HepG2 (cell line): Measurements from ENCODE around the gene USP40. TPM values are rescaled to one million over a fixed set of nuclear protein-coding genes. Genes with fewer than 3 reads are reported as not detected.

Experiments used
- ATAC-seq: fragments of 200-7000 bp; cut with Tn5 transposase; 3 replicates; pipeline ENCODE4 v1.9.1; 2020; ENCODE audit warnings: mild to moderate bottlenecking, moderate library complexity
- BruUV-seq: library from RNA; stranded (reverse); fragments of 400-500 nt; replicated peaks from 2 replicates; lab custom pipeline; 2021; lab: Mats Ljungman, UMichigan
- CTCF ChIA-PET: fragments of 300-600 bp; formaldehyde crosslinking; extraction: SDS; loops from one replicate; lab custom pipeline; 2021; ENCODE audit warnings: low total read pairs, inconsistent platforms, low intra/inter-chr PET ratio; lab: Yijun Ruan, JAX
- POLR2A ChIA-PET: fragments of 350-600 bp; sonication (Branson Sonifier 250); formaldehyde crosslinking; loops from one replicate; lab custom pipeline; 2020; ENCODE audit warnings: antibody characterized with exemption, inconsistent platforms; lab: Yijun Ruan, JAX
- DNase-seq: peaks from one replicate; pipeline ENCODE4 v3.0.0-alpha.2; 2015; ENCODE audit warnings: low spot score
- FAIRE-seq: peaks from 3 replicates; lab custom pipeline; 2011; peaks lifted over from hg19 to GRCh38; lab: Jason Lieb, UNC
- H2AFZ ChIP-seq: one replicate; pipeline ENCODE4 v1.6.1; 2011; ENCODE audit warnings: low read length, inconsistent platforms
- H3K27ac ChIP-seq: fragments of 300-600 bp; 3 replicates; pipeline ENCODE4 v1.8.0; 2011; ENCODE audit warnings: mixed run types, mild to moderate bottlenecking, mixed read lengths, low read length, inconsistent platforms; ENCODE audit not compliant: insufficient read depth; ENCODE audit errors: extremely low read length
- H3K27me3 ChIP-seq, 2 experiments: fragments of 200-600 bp in 1 of 2; 2 replicates in 1 of 2; 3 replicates in 1 of 2; pipeline versions ENCODE4 v1.6.0 to v1.8.0; 2011; ENCODE audit warnings: low read length in 2 of 2, mild to moderate bottlenecking in 2 of 2, moderate library complexity in 2 of 2, inconsistent platforms in 1 of 2; ENCODE audit not compliant: insufficient read depth in 2 of 2, control insufficient read depth in 1 of 2
- H3K36me3 ChIP-seq, 2 experiments: fragments of 200-600 bp in 1 of 2; replicated peaks in 1 of 2; 2 replicates in 1 of 2; 3 replicates in 1 of 2; pipeline versions ENCODE4 v1.5.1 to v1.8.0; 2011; ENCODE audit warnings: low read length in 2 of 2, inconsistent platforms in 1 of 2; ENCODE audit not compliant: insufficient read depth in 2 of 2, control insufficient read depth in 1 of 2
- H3K4me1 ChIP-seq: 2 replicates; pipeline ENCODE4 v1.5.1; 2012; ENCODE audit warnings: low read length, inconsistent platforms; ENCODE audit not compliant: insufficient read depth
- H3K4me2 ChIP-seq: 2 replicates; pipeline ENCODE4 v1.6.0; 2011; ENCODE audit warnings: low read depth, low read length, inconsistent platforms
- H3K4me3 ChIP-seq, 3 experiments: fragments of 200-600 bp in 1 of 3; sonication (generic), shearing (Covaris generic) in 1 of 3; replicated peaks in 1 of 3; 2 replicates each; pipeline ENCODE4 v1.5.1; 2011 to 2016; ENCODE audit warnings: low read length in 3 of 3, inconsistent platforms in 2 of 3, low read depth in 2 of 3, mild to moderate bottlenecking in 2 of 3, control low read depth in 1 of 3, mixed read lengths in 1 of 3; ENCODE audit not compliant: insufficient read depth in 1 of 3
- H3K79me2 ChIP-seq: one replicate; pipeline ENCODE4 v1.6.1; 2011; ENCODE audit warnings: low read length, inconsistent platforms; ENCODE audit not compliant: insufficient read depth
- H3K9ac ChIP-seq: 2 replicates; pipeline ENCODE4 v1.6.0; 2011; ENCODE audit warnings: mild to moderate bottlenecking, low read depth, low read length, inconsistent platforms; ENCODE audit not compliant: insufficient read depth
- H3K9me3 ChIP-seq: 2 replicates; pipeline ENCODE4 v1.5.1; 2012; ENCODE audit warnings: mild to moderate bottlenecking, low read length
- H4K20me1 ChIP-seq: 2 replicates; pipeline ENCODE4 v1.6.0; 2011; ENCODE audit warnings: inconsistent platforms, mild to moderate bottlenecking, low read length, moderate library complexity; ENCODE audit not compliant: insufficient read depth
- EP300 ChIP-seq, 3 experiments: sonication (generic) in 1 of 3; formaldehyde crosslinking in 1 of 3; IDR thresholded peaks; 2 replicates each; pipeline versions ENCODE4 v1.5.1 to v1.6.1; 2011 to 2020; ENCODE audit warnings: low read depth in 2 of 3, low read length in 2 of 3, borderline replicate concordance in 1 of 3, improper control_type of control experiment in 1 of 3, mild to moderate bottlenecking in 1 of 3, missing genetic modification reagents in 1 of 3, moderate library complexity in 1 of 3
- FOSL1 ChIP-seq: sonication (generic); formaldehyde crosslinking; IDR thresholded peaks from 2 replicates; pipeline ENCODE4 v1.9.0; 2021; ENCODE audit warnings: missing genetic modification reagents, borderline replicate concordance
- NCOR1 ChIP-seq: fragments of 200-600 bp; sonication (generic); IDR thresholded peaks from 2 replicates; pipeline ENCODE4 v1.7.0; 2017; ENCODE audit warnings: antibody characterized with exemption, low read length, borderline replicate concordance
- NR2F6 ChIP-seq, 2 experiments: IDR thresholded peaks; 2 replicates each; pipeline ENCODE4 v1.6.1; 2016; ENCODE audit warnings: antibody characterized with exemption in 1 of 2, mild to moderate bottlenecking in 1 of 2
- PCBP1 ChIP-seq: fragments of 200-400 bp; formaldehyde crosslinking; IDR thresholded peaks from 2 replicates; pipeline ENCODE4 v1.6.1; 2017; ENCODE audit warnings: mild to moderate bottlenecking, low read depth, low read length, borderline replicate concordance
- RARA ChIP-seq: IDR thresholded peaks from 2 replicates; pipeline ENCODE4 v1.6.1; 2016; ENCODE audit warnings: missing genetic modification reagents, missing compliant biosample characterization
- THAP11 ChIP-seq: IDR thresholded peaks from 2 replicates; pipeline ENCODE4 v1.6.1; 2016; ENCODE audit warnings: missing biosample characterization, missing genetic modification reagents
- U2AF2 ChIP-seq: fragments of 200-400 bp; formaldehyde crosslinking; IDR thresholded peaks from 2 replicates; pipeline ENCODE4 v1.6.1; 2017; ENCODE audit warnings: low read depth, mild to moderate bottlenecking, low read length
- ZNF546 ChIP-seq: sonication (generic); formaldehyde crosslinking; conservative IDR thresholded peaks from 2 replicates; pipeline ENCODE4 v1.8.1; 2023; ENCODE audit warnings: mild to moderate bottlenecking, missing genetic modification reagents
- WGBS: methylation state at CpG from one replicate; pipeline ENCODE4 v1.1.6; 2017; ENCODE audit warnings: low lambda C conversion rate; 5-methylcytosine and 5-hydroxymethylcytosine counted together
- in situ Hi-C: cut with HindIII; loops from 2 replicates; pipeline ENCODE4 v1.10.0; 2017; ENCODE audit warnings: low pct_unique_long_range_greater_than_20kb; ENCODE audit not compliant: extremely low pct_ligation_motif_present
- intact Hi-C: fragments of 100-400 bp; cut with micrococcal nuclease; formaldehyde crosslinking; loops from one replicate; pipeline ENCODE4 v1.10.0; 2022; ENCODE audit not compliant: unreplicated experiment
- polyA plus RNA-seq, 8 experiments: library from polyadenylated mRNA; depleted of rRNA in 3 of 8; stranded (reverse) in 7 of 8; unstranded in 1 of 8; fragments of >200 nt; fragmentation: Illumina TruSeq in 4 of 8; extraction: Trizol in 4 of 8; gene quantifications; 2 replicates each; pipeline versions ENCODE4 v1.2.1 to v1.2.3, GENCODE V29; 2011 to 2016; ENCODE audit warnings: low read depth in 4 of 8, missing spikeins in 1 of 8, mixed read lengths in 1 of 8; ENCODE audit not compliant: insufficient read depth in 1 of 8
- total RNA-seq, 5 experiments: library from RNA; depleted of rRNA; stranded (reverse); fragments of >200 nt; fragmentation: Illumina TruSeq; extraction: Trizol; gene quantifications; 2 replicates each; pipeline ENCODE4 v1.2.3, GENCODE V29; 2016; ENCODE audit warnings: low read depth in 1 of 5
- TF ChIP-seq, protein P1 (sequence below): sonication (generic); formaldehyde crosslinking; IDR thresholded peaks from 2 replicates; pipeline ENCODE4 v1.4.0; 2020; ENCODE audit warnings: missing genetic modification reagents, borderline replicate concordance

Gene USP40
- total and polyA plus RNA-seq, 2 of the 13 experiments (the other 11 are each of a cell fraction or from before 2014, with no cell fraction given): 41.0 to 46.3 TPM

- TF ChIP-seq PCBP1 (no peak), ZNF546 (CRISPR knock-in tag) (no peak), NCOR1 (no peak), THAP11 (CRISPR knock-in tag) (no peak)
- TF ChIP-seq, protein P1, sequence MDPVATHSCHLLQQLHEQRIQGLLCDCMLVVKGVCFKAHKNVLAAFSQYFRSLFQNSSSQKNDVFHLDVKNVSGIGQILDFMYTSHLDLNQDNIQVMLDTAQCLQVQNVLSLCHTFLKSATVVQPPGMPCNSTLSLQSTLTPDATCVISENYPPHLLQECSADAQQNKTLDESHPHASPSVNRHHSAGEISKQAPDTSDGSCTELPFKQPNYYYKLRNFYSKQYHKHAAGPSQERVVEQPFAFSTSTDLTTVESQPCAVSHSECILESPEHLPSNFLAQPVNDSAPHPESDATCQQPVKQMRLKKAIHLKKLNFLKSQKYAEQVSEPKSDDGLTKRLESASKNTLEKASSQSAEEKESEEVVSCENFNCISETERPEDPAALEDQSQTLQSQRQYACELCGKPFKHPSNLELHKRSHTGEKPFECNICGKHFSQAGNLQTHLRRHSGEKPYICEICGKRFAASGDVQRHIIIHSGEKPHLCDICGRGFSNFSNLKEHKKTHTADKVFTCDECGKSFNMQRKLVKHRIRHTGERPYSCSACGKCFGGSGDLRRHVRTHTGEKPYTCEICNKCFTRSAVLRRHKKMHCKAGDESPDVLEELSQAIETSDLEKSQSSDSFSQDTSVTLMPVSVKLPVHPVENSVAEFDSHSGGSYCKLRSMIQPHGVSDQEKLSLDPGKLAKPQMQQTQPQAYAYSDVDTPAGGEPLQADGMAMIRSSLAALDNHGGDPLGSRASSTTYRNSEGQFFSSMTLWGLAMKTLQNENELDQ (CRISPR knock-in tag): no peak
Observed at GRCh38 chr2:233525791-233526190, 40.8 kb downstream of the USP40 start (continued).

GRCh38 chr2:233519787-233520611, 46.6 kb downstream of the USP40 start:
- peaks cover 4 to 8% of the 10 kb centered on the region in 2 experiments for H3K36me3 ChIP-seq
- ChIA-PET CTCF (no interaction called here), POLR2A (no interaction called here)
- peaks cover 18% of the 10 kb centered on the region for H3K4me1 ChIP-seq
- no peak for ATAC-seq
- no peaks in the 10 kb centered on the region for H3K27me3 ChIP-seq
- H2AFZ ChIP-seq: no peak overlapping the region
- no peak overlapping the region for H3K27ac ChIP-seq
- no peaks in the 10 kb centered on the region for H4K20me1 ChIP-seq
- H3K4me2 ChIP-seq: no peak overlapping the region
- peak; percentile 18 for DNase-seq
- no peaks in the 10 kb centered on the region for H3K79me2 ChIP-seq
- 66% methylated on average over 3 of the region's 3 CpGs for WGBS
- H3K9ac ChIP-seq: no peak overlapping the region
- in situ Hi-C loops: no loop called here
- H3K9me3 ChIP-seq: no peaks in the 10 kb centered on the region
- no TSS peak for BruUV-seq
- no peak overlapping the region for H3K4me3 ChIP-seq
- TF ChIP-seq U2AF2 (no peak), FOSL1 (peak; percentile 48; the same call in 1 of the 2 replicates), NR2F6 (IDR thresholded peaks at IDR 0.05) (peak; percentile 27; the same call in 1 of the 2 replicates), NR2F6 (CRISPR knock-in tag; IDR thresholded peaks at IDR 0.05) (no peak), EP300 (IDR thresholded peaks at IDR 0.05; ENCODE audit: low read depth in 2 of 2, low read length in 2 of 2) (0 out of 4 replicates have a peak, but pooled peaks of 1 of the 2 experiments have one; percentile 10), EP300 (CRISPR knock-in tag; IDR thresholded peaks at IDR 0.05; ENCODE audit: borderline replicate concordance) (no peak), RARA (CRISPR knock-in tag) (0 out of 2 replicates have a peak, but pooled peaks have one; percentile 28)
- no peak for FAIRE-seq
- intact Hi-C loops: no loop called here
